PC-3 (cell line): ENCODE results near the gene DIP2C. TPM values are rescaled to one million over a fixed set of nuclear protein-coding genes. Genes with fewer than 3 reads are reported as not detected.

Source experiments
- ATAC-seq: fragments of 200-7000 bp; cut with Tn5 transposase; 2 replicates; pipeline ENCODE4 v1.9.1; 2020; ENCODE audit warnings: mild to moderate bottlenecking, moderate library complexity
- BruUV-seq: library from RNA; stranded (reverse); fragments of 400-500 nt; replicated peaks from 2 replicates; lab custom pipeline; 2021; lab: Mats Ljungman, UMichigan
- CTCF ChIA-PET: fragments of 300-600 bp; sonication (Branson Sonifier 250); formaldehyde crosslinking; loops from one replicate; lab custom pipeline; 2022; ENCODE audit warnings: antibody characterized with exemption; lab: Charles Lee
- POLR2A ChIA-PET: fragments of 300-600 bp; sonication (Branson Sonifier 250); formaldehyde crosslinking; loops from one replicate; lab custom pipeline; 2022; ENCODE audit warnings: antibody characterized with exemption; ENCODE audit not compliant: unreplicated experiment; lab: Charles Lee
- DNase-seq: peaks from one replicate; pipeline ENCODE4 v3.0.0-alpha.2; 2015
- H2AFZ ChIP-seq: fragments of 300-600 bp; sonication (generic); 2 replicates; pipeline ENCODE4 v1.6.0; 2016; ENCODE audit warnings: antibody characterized with exemption, low read length
- H3F3A ChIP-seq: fragments of 300-600 bp; sonication (generic); one replicate; pipeline ENCODE4 v1.6.0; 2017; ENCODE audit warnings: antibody characterized with exemption, low read length, control low read depth, mild to moderate bottlenecking; ENCODE audit not compliant: unreplicated experiment
- H3K27ac ChIP-seq: fragments of 300-600 bp; sonication (generic); 2 replicates; pipeline ENCODE4 v1.5.1; 2016; ENCODE audit warnings: mild to moderate bottlenecking, low read length
- H3K27me3 ChIP-seq: fragments of 300-600 bp; sonication (generic); 2 replicates; pipeline ENCODE4 v1.6.1; 2016; ENCODE audit warnings: low read length, mixed read lengths
- H3K36me3 ChIP-seq: fragments of 300-600 bp; sonication (generic); 2 replicates; pipeline ENCODE4 v1.6.1; 2016; ENCODE audit warnings: low read depth, mixed run types, low read length, mixed read lengths
- H3K4me1 ChIP-seq: fragments of 300-600 bp; sonication (generic); 2 replicates; pipeline ENCODE4 v1.5.1; 2016; ENCODE audit warnings: low read length; ENCODE audit not compliant: insufficient read depth
- H3K4me2 ChIP-seq: fragments of 300-600 bp; sonication (generic); 2 replicates; pipeline ENCODE4 v1.6.0; 2016; ENCODE audit warnings: low read length
- H3K4me3 ChIP-seq: fragments of 300-600 bp; sonication (generic); 2 replicates; pipeline ENCODE4 v1.5.1; 2016; ENCODE audit warnings: mild to moderate bottlenecking, low read length, mixed read lengths
- H3K79me2 ChIP-seq: fragments of 300-600 bp; sonication (generic); 2 replicates; pipeline ENCODE4 v1.6.1; 2017; ENCODE audit warnings: low read length, mixed read lengths
- H3K9ac ChIP-seq: fragments of 300-600 bp; sonication (generic); 2 replicates; pipeline ENCODE4 v1.6.0; 2016; ENCODE audit warnings: mild to moderate bottlenecking, low read length
- H3K9me2 ChIP-seq: fragments of 300-600 bp; sonication (generic); replicated peaks from 2 replicates; pipeline ENCODE4 v1.6.1; 2016; ENCODE audit warnings: mixed run types, low read length, mixed read lengths
- H3K9me3 ChIP-seq: fragments of 300-600 bp; sonication (generic); 2 replicates; pipeline ENCODE4 v1.6.1; 2016; ENCODE audit warnings: low read length, mixed read lengths
- H4K20me1 ChIP-seq: fragments of 300-600 bp; sonication (generic); 2 replicates; pipeline ENCODE4 v1.6.1; 2016; ENCODE audit warnings: low read length, mixed read lengths
- CTCF ChIP-seq: fragments of 300-600 bp; sonication (generic); conservative IDR thresholded peaks from 2 replicates; pipeline ENCODE4 v1.5.1; 2017; ENCODE audit warnings: antibody characterized with exemption, low read depth, mild to moderate bottlenecking, low read length
- EZH2 ChIP-seq: fragments of 300-600 bp; sonication (generic); IDR thresholded peaks from one replicate; pipeline ENCODE4 v1.6.1; 2017; ENCODE audit warnings: antibody characterized with exemption, mild to moderate bottlenecking, low read length; ENCODE audit not compliant: unreplicated experiment
- EZH2phosphoT487 ChIP-seq: fragments of 300-600 bp; sonication (generic); IDR thresholded peaks from 2 replicates; pipeline ENCODE4 v1.6.1; 2018; ENCODE audit warnings: mild to moderate bottlenecking, antibody characterized with exemption, low read length, borderline replicate concordance
- intact Hi-C: fragments of 100-400 bp; cut with micrococcal nuclease; formaldehyde crosslinking; loops from 2 replicates; pipeline ENCODE4 v1.9.0; 2023
- total RNA-seq: library from RNA; depleted of rRNA; stranded (reverse); fragments of >200 nt; gene quantifications from 2 replicates; pipeline ENCODE4 v1.2.3, GENCODE V29; 2014

The DIP2C gene
- total RNA-seq, 1 experiment from 2014 or later = 3.1 TPM

- H3K9me3 ChIP-seq = no peaks in the 10 kb centered on the region
- no peaks in the 10 kb centered on the region for H3K79me2 ChIP-seq
- H3K9me2 ChIP-seq = no peaks in the 10 kb centered on the region
- DNase-seq (no peak), ATAC-seq (no peak)
- no peak overlapping the region for H3K4me3 ChIP-seq
- H3K36me3 ChIP-seq = no peaks in the 10 kb centered on the region
- CTCF ChIA-PET = no interaction called here
- H3K9ac ChIP-seq = no peak overlapping the region
- H3K4me1 ChIP-seq = no peaks in the 10 kb centered on the region
- no peaks in the 10 kb centered on the region for H3K27me3 ChIP-seq
- POLR2A ChIA-PET = no interaction called here
- no peak overlapping the region for H2AFZ ChIP-seq
- TF ChIP-seq EZH2phosphoT487 = no peak
- TF ChIP-seq CTCF = no peak
- TF ChIP-seq EZH2 = no peak
- intact Hi-C loops = no loop called here
- no peak overlapping the region for H3K4me2 ChIP-seq
- no TSS peak for BruUV-seq
- H4K20me1 ChIP-seq = no peaks in the 10 kb centered on the region
- no peaks in the 10 kb centered on the region for H3F3A ChIP-seq
- H3K27ac ChIP-seq = no peak overlapping the region
Measured at GRCh38 chr10:651692-652091, 37.8 kb downstream of the DIP2C start.

GRCh38 chr10:650886-651615, 38.4 kb downstream of the DIP2C start:
- no peaks in the 10 kb centered on the region for H3K9me3 ChIP-seq
- H3K9me2 ChIP-seq = no peaks in the 10 kb centered on the region
- H3K4me2 ChIP-seq = no peak overlapping the region
- H3K4me3 ChIP-seq = no peak overlapping the region
- ATAC-seq (no peak), DNase-seq (no peak)
- H4K20me1 ChIP-seq = no peaks in the 10 kb centered on the region
- H3K9ac ChIP-seq = no peak overlapping the region
- H3K4me1 ChIP-seq = no peaks in the 10 kb centered on the region
- no peaks in the 10 kb centered on the region for H3K27me3 ChIP-seq
- CTCF ChIA-PET = no interaction called here
- no peak overlapping the region for H2AFZ ChIP-seq
- H3F3A ChIP-seq = no peaks in the 10 kb centered on the region
- TF ChIP-seq CTCF (no peak), EZH2phosphoT487 (no peak), EZH2 (no peak)
- intact Hi-C loops = no loop called here
- H3K79me2 ChIP-seq = no peaks in the 10 kb centered on the region
- H3K27ac ChIP-seq = no peak overlapping the region
- POLR2A ChIA-PET = no interaction called here
- BruUV-seq = no TSS peak
- H3K36me3 ChIP-seq = no peaks in the 10 kb centered on the region

GRCh38 chr10:650441-650851, 39.0 kb downstream of the DIP2C start:
- H3K36me3 ChIP-seq = no peaks in the 10 kb centered on the region
- ChIA-PET POLR2A (no interaction called here), CTCF (no interaction called here)
- ATAC-seq = no peak
- no peaks in the 10 kb centered on the region for H3K79me2 ChIP-seq
- intact Hi-C loops = no loop called here
- H3K4me3 ChIP-seq = no peak overlapping the region
- H3K4me1 ChIP-seq = no peaks in the 10 kb centered on the region
- no peak for DNase-seq
- H3K9me3 ChIP-seq = no peaks in the 10 kb centered on the region
- no peaks in the 10 kb centered on the region for H3F3A ChIP-seq
- no peak overlapping the region for H3K4me2 ChIP-seq
- no peak overlapping the region for H3K27ac ChIP-seq
- no peaks in the 10 kb centered on the region for H4K20me1 ChIP-seq
- H3K9ac ChIP-seq = no peak overlapping the region
- no peaks in the 10 kb centered on the region for H3K9me2 ChIP-seq
- TF ChIP-seq CTCF (no peak), EZH2 (no peak)
- H2AFZ ChIP-seq = no peak overlapping the region
- no peaks in the 10 kb centered on the region for H3K27me3 ChIP-seq
- BruUV-seq = no TSS peak
